ENCODE data around the gene CAMTA1. TPM values are rescaled to one million over a fixed set of nuclear protein-coding genes. Genes with fewer than 3 reads are reported as not detected.

CAMTA1 gene
- total RNA-seq, 1 experiment from 2014 or later: 82.2 TPM

DNA sequence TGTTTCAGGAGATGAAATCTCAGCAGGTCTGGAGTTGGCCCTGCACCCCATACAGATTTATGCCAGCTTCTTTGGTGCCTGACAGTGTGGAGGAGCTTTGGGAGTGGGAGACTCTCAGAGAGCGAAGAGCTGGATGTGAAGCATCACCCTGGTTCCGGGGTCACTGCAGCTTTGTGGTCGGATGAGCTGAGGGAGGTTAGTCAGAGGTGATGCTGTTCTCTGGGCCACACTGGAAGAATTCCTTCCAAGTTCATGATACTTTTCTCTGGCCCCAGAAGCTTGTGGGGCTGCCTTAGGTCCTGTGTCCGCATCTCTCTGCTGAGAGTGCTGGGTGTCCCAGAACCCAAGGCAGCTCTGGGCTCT, 467.8 kb downstream of the CAMTA1 start:
- in situ Hi-C loops (cut with HindIII; ENCODE audit: low pct_unique_long_range_greater_than_20kb, low sequenced_read_pairs): no loop called here
- BruUV-seq (replicated peaks): no TSS peak

DNA sequence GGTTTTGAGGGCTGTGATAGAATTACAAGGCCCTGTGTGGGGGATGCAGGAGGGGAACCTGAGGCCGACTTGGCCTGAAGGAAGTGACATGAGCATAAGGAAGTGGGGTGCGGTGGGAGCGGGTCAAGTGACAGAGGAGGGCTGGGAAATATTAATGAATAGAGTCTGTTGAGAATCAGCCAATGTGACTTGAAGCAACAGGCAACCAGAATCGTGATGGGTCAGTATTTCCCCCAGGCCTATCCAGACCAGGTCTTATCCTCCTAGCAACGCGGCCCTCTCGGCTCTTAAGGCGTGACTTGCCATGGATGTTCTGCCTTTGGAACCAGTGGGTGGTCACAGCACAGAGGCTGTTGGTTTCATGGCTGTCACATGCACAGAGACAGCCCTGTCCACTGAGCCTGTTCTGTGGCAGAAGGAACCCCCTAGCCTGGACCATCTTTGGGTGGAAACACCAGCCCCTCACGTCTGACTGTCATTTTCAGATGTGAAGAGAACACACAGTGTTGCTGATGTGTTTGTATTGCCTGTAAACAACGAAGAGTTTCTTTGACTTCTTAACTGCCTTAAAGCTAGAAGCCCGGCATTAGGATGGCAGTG, 468.8 kb downstream of the CAMTA1 start:
- H3K4me3 ChIP-seq (ENCODE audit: low read depth in 2 of 2, low read length in 2 of 2): no peak overlapping the region
- intact Hi-C loops (cut with micrococcal nuclease; ENCODE audit: unreplicated experiment): no loop called here
- no peak overlapping the region for H3K27ac ChIP-seq (ENCODE audit: low read length)
- H3K4me1 ChIP-seq (ENCODE audit: control insufficient read depth, insufficient read depth, low read length): no peaks in the 10 kb centered on the region
- no TSS peak for BruUV-seq (replicated peaks)
- ChIA-PET POLR2A (interaction anchor here (0.7 kb wide), 1 partner anchor 217 kb away, joined by 3 read pairs; no protein-coding TSS in a partner anchor), CTCF (no interaction called here)
- ATAC-seq (no peak), DNase-seq (ENCODE audit: low read depth, low spot score) (no peak)
- in situ Hi-C loops (cut with HindIII; ENCODE audit: low pct_unique_long_range_greater_than_20kb, low sequenced_read_pairs): no loop called here
- H3K36me3 ChIP-seq (ENCODE audit: control insufficient read depth, insufficient read depth, low read length): no peaks in the 10 kb centered on the region
- TF ChIP-seq, protein P1, sequence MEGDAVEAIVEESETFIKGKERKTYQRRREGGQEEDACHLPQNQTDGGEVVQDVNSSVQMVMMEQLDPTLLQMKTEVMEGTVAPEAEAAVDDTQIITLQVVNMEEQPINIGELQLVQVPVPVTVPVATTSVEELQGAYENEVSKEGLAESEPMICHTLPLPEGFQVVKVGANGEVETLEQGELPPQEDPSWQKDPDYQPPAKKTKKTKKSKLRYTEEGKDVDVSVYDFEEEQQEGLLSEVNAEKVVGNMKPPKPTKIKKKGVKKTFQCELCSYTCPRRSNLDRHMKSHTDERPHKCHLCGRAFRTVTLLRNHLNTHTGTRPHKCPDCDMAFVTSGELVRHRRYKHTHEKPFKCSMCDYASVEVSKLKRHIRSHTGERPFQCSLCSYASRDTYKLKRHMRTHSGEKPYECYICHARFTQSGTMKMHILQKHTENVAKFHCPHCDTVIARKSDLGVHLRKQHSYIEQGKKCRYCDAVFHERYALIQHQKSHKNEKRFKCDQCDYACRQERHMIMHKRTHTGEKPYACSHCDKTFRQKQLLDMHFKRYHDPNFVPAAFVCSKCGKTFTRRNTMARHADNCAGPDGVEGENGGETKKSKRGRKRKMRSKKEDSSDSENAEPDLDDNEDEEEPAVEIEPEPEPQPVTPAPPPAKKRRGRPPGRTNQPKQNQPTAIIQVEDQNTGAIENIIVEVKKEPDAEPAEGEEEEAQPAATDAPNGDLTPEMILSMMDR (IDR thresholded peaks at IDR 0.05): no peak
- TF ChIP-seq TCF7L2 (IDR thresholded peaks at IDR 0.05; ENCODE audit: low read depth, low read length): no peak
- no peak for TF ChIP-seq SIN3A (IDR thresholded peaks at IDR 0.05; ENCODE audit: borderline replicate concordance, insufficient read depth, low read depth, low read length)
- TF ChIP-seq, protein P2, sequence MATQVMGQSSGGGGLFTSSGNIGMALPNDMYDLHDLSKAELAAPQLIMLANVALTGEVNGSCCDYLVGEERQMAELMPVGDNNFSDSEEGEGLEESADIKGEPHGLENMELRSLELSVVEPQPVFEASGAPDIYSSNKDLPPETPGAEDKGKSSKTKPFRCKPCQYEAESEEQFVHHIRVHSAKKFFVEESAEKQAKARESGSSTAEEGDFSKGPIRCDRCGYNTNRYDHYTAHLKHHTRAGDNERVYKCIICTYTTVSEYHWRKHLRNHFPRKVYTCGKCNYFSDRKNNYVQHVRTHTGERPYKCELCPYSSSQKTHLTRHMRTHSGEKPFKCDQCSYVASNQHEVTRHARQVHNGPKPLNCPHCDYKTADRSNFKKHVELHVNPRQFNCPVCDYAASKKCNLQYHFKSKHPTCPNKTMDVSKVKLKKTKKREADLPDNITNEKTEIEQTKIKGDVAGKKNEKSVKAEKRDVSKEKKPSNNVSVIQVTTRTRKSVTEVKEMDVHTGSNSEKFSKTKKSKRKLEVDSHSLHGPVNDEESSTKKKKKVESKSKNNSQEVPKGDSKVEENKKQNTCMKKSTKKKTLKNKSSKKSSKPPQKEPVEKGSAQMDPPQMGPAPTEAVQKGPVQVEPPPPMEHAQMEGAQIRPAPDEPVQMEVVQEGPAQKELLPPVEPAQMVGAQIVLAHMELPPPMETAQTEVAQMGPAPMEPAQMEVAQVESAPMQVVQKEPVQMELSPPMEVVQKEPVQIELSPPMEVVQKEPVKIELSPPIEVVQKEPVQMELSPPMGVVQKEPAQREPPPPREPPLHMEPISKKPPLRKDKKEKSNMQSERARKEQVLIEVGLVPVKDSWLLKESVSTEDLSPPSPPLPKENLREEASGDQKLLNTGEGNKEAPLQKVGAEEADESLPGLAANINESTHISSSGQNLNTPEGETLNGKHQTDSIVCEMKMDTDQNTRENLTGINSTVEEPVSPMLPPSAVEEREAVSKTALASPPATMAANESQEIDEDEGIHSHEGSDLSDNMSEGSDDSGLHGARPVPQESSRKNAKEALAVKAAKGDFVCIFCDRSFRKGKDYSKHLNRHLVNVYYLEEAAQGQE (IDR thresholded peaks at IDR 0.05; ENCODE audit: insufficient read depth in 1 of 2, low read depth in 2 of 2, low read length in 1 of 2): no peak
- no peak for TF ChIP-seq POLR2AphosphoS5 (IDR thresholded peaks at IDR 0.05; ENCODE audit: low read depth, low read length)
- H3K9me3 ChIP-seq (ENCODE audit: control insufficient read depth, insufficient read depth, low read depth, low read length): no peaks in the 10 kb centered on the region
- H3K27me3 ChIP-seq (ENCODE audit: control insufficient read depth, insufficient read depth, low read length): no peaks in the 10 kb centered on the region

More for the DNA sequence above, 467.8 kb downstream of the CAMTA1 start:
- H3K4me1 ChIP-seq (ENCODE audit: control insufficient read depth, insufficient read depth, low read length): no peaks in the 10 kb centered on the region
- ChIA-PET CTCF (no interaction called here), POLR2A (no interaction called here)
- no peaks in the 10 kb centered on the region for H3K27me3 ChIP-seq (ENCODE audit: control insufficient read depth, insufficient read depth, low read length)
- TF ChIP-seq TCF7L2 (IDR thresholded peaks at IDR 0.05; ENCODE audit: low read depth, low read length): no peak
- TF ChIP-seq POLR2AphosphoS5 (IDR thresholded peaks at IDR 0.05; ENCODE audit: low read depth, low read length): no peak
- intact Hi-C loops (cut with micrococcal nuclease; ENCODE audit: unreplicated experiment): no loop called here
- no peaks in the 10 kb centered on the region for H3K9me3 ChIP-seq (ENCODE audit: control insufficient read depth, insufficient read depth, low read depth, low read length)
- H3K4me3 ChIP-seq (ENCODE audit: low read depth in 2 of 2, low read length in 2 of 2): no peak overlapping the region
- H3K36me3 ChIP-seq (ENCODE audit: control insufficient read depth, insufficient read depth, low read length): no peaks in the 10 kb centered on the region
- no peak overlapping the region for H3K27ac ChIP-seq (ENCODE audit: low read length)
- DNase-seq (ENCODE audit: low read depth, low spot score) (no peak), ATAC-seq (no peak)

DNA sequence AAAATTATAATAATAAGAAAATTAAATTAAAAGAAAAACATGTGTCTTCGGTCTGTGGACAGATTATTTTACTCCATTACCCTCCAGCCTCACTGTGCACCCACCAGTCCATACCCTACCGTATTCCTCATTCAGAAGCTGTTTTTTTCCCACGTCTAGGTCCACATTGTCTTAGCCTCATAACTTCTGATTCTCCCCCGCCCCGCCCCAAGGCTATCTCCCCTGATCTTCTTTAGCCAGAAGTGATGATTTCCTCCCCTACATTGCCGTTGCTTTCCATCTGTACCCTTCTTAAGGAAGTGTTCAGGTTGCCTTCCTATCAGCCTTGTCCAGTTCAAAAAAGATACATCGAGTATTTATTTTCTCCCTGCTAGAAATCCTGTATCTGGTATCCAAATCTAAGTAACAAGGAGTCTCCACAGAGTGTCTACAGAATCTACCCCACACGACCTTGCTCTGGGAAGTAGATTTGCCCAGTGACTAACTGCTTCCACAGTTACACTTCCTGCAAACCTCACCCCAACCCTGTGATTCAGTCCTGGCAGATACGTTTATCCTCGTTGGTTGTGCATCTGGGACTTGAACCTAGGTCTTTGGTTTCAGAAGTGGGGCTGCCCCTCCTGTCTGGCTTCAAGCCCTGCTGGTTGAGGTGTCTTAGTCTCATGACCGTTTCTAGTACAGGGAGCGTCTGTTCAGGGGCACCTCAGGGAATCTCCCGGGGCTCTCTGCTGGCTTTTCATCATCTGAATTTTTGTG, 470.2 kb downstream of the CAMTA1 start:
- no peak overlapping the region for H3K27ac ChIP-seq (ENCODE audit: low read length)
- no peak for ATAC-seq
- BruUV-seq (replicated peaks): no TSS peak
- no peak overlapping the region for H3K4me3 ChIP-seq (ENCODE audit: low read depth in 2 of 2, low read length in 2 of 2)
- H3K4me1 ChIP-seq (ENCODE audit: control insufficient read depth, insufficient read depth, low read length): no peaks in the 10 kb centered on the region
- DNase-seq (ENCODE audit: low read depth, low spot score): no peak
- H3K27me3 ChIP-seq (ENCODE audit: control insufficient read depth, insufficient read depth, low read length): no peaks in the 10 kb centered on the region
- intact Hi-C loops (cut with micrococcal nuclease; ENCODE audit: unreplicated experiment) (no loop called here), in situ Hi-C loops (cut with HindIII; ENCODE audit: low pct_unique_long_range_greater_than_20kb, low sequenced_read_pairs) (no loop called here)
- POLR2A ChIA-PET: no interaction called here
- CTCF ChIA-PET: interaction anchor here (0.6 kb wide), 1 partner anchor 519 kb away, joined by 15 read pairs; no protein-coding TSS in a partner anchor
- no peak for TF ChIP-seq POLR2AphosphoS5 (IDR thresholded peaks at IDR 0.05; ENCODE audit: low read depth, low read length)
- TF ChIP-seq, protein P2 (IDR thresholded peaks at IDR 0.05; ENCODE audit: insufficient read depth in 1 of 2, low read depth in 2 of 2, low read length in 1 of 2): no peak
- TF ChIP-seq SIN3A (IDR thresholded peaks at IDR 0.05; ENCODE audit: borderline replicate concordance, insufficient read depth, low read depth, low read length): no peak
- TF ChIP-seq, protein P1 (IDR thresholded peaks at IDR 0.05): no peak
- no peak for TF ChIP-seq TCF7L2 (IDR thresholded peaks at IDR 0.05; ENCODE audit: low read depth, low read length)
- no peaks in the 10 kb centered on the region for H3K9me3 ChIP-seq (ENCODE audit: control insufficient read depth, insufficient read depth, low read depth, low read length)
- no peaks in the 10 kb centered on the region for H3K36me3 ChIP-seq (ENCODE audit: control insufficient read depth, insufficient read depth, low read length)
